T-helper 1 cell treated with Interleukin-12 subunit alpha and Interleukin-12 subunit beta and Interleukin-4 antibody, amounts not matched to agents 30 ng/mL and 1 ng/mL, for 36 hours (primary cell): ENCODE measurements around the gene KCTD15. TPM values are rescaled to one million over a fixed set of nuclear protein-coding genes. Genes with fewer than 3 reads are reported as not detected.
"Not testable (repeated sequence)": the region's sequence is repeated elsewhere in the genome, so short reads cannot be mapped to it uniquely, and the experiment has no call there.

Source experiments
- intact Hi-C: fragments of 100-400 bp; cut with micrococcal nuclease; formaldehyde crosslinking; loops from one replicate; pipeline ENCODE4 v1.15.1; 2024
- total RNA-seq: library from RNA; stranded (reverse); gene quantifications from 2 replicates; pipeline ENCODE4 v1.2.3, GENCODE V29; 2022

The KCTD15 gene
- total RNA-seq, 1 donor from 2014 or later = 4.2 TPM

DNA sequence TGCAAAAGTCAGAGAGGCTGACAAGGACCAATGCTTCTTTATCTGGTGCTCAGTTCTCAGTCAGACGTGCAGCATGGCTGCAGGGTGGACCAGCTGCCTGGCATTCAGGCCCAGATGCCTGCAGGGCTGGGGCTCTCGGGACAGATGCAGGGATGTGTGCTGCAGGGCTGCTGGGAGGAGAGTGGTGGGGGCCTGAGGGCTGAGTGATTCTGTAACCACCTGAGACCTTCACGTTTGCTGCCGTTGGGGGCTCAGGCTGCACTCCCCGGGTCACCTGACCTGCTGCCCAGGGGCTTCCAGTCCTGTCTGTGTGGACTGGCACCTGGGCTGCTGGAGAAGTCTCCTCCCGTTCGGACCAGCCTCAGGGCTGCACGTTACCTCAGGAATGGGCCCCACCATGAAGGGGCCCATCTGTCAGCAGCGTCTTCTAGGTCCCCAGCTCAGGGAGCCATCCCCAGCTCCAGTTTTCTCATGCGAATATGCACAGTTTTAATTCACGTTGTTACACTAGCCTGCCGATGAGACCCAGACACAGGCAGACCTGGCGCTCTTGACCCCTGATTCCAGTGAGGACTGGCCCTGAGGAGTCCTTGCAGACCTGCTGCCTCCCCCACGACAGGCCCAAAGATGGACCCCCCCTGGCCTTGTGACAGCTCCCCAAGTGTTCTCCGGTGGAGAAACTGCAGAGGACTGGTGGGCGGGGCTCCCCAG lies 16.9 kb downstream of the KCTD15 start:
- intact Hi-C loops = no loop called here

DNA sequence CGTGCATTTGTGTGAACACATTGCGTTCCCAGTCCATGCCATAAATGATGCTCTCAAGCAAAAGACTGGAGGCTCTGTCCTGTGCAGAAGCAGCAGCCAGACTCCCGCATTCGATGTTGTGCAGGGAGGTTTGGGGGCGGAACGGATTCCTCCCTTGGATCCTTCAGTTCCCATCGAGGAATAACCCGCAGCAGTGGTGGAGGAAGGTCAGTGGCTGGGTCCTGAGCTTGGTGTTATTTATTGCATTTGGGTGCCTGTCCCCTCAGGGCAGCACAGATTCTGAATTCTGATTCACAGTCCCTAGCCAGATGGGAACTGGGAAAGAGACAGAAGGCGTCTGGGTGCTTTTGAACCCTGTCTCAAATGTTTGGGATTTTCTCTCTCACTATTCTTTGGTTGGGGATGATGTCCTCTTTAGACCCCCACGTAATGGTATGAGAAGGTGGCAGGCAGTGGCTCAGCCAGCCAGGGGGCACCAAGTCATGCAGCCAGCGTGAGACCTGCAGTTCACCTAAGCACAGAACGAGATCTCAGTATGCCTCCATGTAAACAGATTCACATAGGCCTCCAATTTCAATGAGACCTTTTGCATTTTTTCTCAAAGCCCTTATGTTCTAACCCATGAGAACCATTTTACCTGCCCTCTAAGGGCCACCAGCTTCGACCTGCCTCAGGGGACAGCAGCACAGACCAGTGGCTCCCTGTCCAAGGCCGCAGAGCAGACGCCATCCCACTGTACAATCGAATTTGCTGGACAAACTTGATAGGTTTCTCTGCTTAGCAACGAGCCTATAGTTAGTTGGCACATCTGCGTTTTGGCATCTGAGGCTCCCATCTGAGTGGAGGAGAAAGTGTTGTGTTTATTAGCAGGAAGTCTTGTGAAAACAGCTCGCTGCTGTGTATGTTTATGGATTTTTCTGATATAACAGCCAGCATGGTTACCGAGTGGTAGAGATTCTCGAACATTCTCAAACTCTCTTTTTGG lies 17.8 kb downstream of the KCTD15 start:
- intact Hi-C loops = no loop called here

DNA sequence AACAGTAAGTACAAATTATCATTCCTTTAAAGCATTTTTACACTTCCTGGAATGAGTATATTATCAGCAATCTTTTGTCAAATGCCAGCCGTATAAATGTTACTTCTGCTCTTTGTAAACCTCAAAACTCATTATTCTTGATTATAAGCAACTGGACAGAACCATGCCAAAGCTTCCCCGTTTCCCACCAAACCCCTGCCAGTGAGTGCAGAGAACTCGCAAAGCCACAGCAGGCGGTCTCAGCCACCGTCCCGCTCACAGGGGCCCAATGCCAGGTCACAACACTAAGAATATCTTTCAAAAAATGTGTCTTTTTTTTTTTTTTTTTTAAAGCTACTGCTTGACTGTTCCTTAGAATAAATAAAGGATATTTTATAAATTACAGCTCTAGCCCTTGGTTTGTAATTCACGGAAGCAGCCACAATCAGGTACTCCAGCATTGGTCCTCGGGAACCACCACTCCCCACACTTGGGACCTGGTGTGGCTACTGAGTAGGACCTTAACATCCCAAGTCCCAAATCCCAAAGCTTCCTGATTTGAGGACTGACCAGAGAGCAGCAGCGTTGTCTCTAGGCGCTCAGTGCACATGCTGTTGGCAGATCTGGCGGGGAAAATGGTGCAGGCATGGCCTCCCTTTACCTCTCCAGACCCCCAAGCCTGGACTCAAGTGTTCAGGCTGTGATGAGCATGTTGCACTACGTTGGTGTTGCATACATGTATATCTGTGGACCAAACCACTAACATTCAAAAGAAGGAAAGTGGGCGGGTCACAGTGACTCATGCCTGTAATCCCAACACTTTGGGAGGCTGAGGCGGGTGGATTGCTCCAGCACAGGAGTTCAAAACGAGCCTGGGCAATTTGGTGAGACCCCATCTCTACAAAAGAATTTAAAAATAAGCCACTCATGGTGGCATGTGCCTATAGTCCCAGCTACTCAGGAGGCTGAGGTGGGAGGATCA lies 19.0 kb downstream of the KCTD15 start:
- intact Hi-C loops = no loop called here

GRCh38 chr19:33818411-33818810 lies 21.7 kb downstream of the KCTD15 start:
- intact Hi-C loops = no loop called here

- intact Hi-C loops = not testable (repeated sequence)
Observed at GRCh38 chr19:33819078-33819477, 22.4 kb downstream of the KCTD15 start.

DNA sequence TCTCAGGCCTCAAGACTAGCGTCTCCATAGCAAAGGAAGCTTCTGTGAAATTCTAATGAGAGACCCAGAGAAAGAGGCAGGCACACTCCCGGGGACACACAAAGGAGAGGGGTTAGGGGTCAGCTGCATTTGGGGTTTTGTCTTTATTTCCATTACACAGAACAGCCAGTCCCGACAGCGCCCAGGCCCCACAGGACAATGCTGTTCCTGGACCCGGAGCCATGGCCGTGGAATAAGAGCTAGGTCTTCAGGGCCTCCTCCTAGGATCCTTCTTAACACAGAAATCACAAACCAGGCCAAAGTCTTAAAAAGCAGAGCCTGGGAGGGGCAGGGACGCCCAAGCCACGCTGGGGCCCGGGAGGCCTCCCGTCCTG lies 22.8 kb downstream of the KCTD15 start:
- intact Hi-C loops = no loop called here

DNA sequence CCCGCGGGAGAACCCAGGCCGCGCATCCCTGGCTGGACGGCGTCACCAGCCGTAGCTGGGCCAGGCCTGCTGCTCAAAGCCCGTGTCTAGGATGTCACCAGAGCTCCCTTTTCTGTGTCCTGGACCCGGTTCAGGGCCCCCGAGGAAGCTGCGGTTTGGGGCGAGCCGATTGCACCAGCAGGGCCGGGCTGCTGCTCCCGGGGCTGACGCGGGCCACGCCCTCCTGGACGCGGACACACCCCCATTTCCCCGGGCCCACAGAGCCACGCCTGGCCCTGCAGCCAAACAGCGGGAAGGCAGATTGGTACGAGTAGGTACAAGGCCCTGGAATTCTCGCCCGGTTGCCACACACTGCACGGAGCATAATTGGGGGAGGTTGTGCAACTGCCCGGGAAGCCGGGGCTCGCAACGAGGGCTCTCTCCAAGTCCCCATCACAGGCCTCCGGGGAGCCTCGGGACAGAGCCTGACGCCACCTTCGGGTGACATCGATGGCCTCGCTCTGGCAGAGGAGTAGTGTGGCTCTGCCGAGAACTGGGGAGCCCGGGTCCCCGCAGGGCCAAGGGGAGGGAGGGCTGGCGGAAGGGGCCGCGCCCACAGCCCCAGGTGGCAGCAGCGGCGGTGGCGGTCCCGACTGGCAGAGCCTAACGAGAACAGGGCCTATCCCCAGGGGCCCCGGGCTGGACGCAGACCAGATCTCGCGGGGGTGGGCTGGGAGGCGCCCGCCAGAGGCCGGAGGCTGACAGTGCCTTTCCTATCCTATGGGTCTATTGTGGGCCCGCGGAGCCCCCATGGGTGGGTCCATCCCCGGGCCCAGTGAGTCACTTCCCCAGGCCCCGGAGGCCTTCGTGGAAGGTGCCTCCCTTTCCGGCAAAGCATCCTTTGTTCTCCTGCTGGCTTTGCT lies 23.5 kb downstream of the KCTD15 start:
- intact Hi-C loops = loop anchor here (1.0 to 5.0 kb wide), 2 partner anchors 24 to 43 kb away; partner anchors contain the start of gene KCTD15

- intact Hi-C loops = loop anchor here (5.0 kb wide), 1 partner anchor 45 kb away; no protein-coding TSS in a partner anchor
Observed at GRCh38 chr19:33821871-33822270, 25.2 kb downstream of the KCTD15 start.

GRCh38 chr19:33823341-33823740 lies 26.7 kb downstream of the KCTD15 start:
- intact Hi-C loops = loop anchor here (5.0 kb wide), 1 partner anchor 46 kb away; no protein-coding TSS in a partner anchor

GRCh38 chr19:33825556-33825955 lies 28.9 kb downstream of the KCTD15 start:
- intact Hi-C loops = no loop called here

GRCh38 chr19:33826521-33826920 lies 29.9 kb downstream of the KCTD15 start:
- intact Hi-C loops = no loop called here

- intact Hi-C loops = no loop called here
Observed at GRCh38 chr19:33828266-33829075, 31.8 kb downstream of the KCTD15 start.

DNA sequence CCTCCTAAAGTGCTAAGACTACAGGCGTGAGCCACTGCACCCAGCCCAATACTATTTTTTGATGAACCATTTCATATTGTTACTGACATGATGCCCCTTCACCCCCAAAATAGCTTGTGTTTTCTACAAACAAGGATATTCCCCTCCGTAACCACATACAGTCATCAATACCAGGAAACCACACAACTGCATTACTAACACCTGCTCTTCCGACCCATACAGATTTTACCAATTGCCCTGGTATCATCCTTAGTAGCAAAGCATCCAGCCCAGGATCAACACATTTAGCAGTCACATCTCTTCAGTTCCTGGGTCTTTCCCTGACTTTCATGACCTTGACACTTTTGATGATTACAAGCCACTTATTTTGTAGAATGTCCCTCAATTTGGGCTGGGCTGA lies 33.6 kb downstream of the KCTD15 start:
- intact Hi-C loops = no loop called here

DNA sequence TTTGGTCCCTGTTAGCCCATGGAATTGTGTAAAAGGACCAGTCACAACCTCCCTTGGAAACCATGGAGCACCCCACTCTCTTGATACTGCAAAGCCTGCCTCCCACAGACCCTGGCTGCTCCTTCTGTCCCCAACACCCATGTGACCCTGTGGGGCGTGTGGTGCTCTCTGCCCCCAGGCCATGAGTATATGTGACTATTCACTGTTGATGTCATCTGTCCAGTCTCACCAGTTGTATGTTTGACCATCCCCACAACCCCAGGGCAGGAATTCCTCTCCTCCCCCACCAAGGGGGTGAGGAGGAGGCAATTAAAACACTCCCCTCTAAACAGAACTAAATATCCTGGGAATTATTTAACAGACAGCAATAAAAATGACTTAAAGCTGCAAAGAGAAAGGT lies 35.2 kb downstream of the KCTD15 start:
- intact Hi-C loops = no loop called here

DNA sequence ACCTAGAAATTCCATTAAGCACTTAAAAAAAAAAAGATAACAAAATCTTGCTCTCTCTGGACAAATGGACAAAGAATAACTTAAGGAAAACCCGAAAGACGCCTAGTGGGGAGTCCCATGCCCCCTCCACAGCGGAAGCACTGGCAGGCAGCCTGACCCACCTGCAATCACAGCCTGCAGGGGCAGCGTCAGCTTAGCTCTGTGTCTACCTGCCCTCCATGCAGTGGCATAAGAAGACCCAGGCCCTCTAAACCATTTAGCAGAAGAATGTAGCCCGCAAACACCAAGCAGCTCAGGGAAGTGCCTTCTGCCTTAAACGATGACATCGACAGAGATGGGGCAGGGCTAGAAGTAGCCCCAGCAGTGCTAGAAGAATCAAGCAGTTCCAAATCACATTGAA lies 36.0 kb downstream of the KCTD15 start:
- intact Hi-C loops = no loop called here

DNA sequence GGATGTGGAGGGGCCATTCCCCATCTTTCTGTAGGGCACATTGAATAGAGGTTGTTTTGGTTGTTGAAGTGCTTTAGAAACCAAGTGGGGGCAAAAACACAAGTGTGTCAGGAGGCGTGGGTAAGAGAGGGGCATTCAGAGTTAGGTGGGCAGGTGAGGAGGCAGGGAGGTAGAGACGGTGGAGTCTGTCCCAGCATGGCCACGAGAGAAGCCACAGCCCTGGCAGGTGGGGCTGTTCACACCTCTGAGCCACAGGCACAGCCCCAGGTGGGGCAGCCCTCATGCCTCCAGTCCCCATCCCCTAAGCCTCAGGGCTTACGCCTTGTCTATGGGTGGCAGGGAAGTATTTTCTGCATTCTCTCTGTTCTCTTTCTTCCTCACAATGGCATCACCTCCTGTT lies 43.7 kb downstream of the KCTD15 start:
- intact Hi-C loops = no loop called here

GRCh38 chr19:33840783-33841182 lies 44.1 kb downstream of the KCTD15 start:
- intact Hi-C loops = no loop called here

DNA sequence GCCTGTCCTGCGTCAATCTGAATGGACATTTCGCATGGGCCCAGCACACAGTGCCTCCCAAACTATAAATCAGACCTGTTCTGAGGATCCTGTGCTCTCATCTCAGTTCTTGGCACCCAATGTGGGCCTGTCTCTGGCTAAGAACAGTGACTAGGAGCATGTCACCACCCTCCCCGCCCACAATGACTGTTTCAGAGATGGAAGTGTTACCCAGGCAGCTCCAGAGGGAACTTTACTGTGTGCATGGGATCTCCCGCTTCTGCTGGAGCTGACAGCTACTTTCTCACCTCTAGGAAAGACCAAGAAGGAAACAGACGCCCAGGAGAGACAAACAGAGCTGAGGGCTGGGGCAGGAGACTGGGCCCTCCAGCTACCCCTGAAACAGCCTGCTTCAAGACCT lies 45.0 kb downstream of the KCTD15 start:
- intact Hi-C loops = no loop called here

DNA sequence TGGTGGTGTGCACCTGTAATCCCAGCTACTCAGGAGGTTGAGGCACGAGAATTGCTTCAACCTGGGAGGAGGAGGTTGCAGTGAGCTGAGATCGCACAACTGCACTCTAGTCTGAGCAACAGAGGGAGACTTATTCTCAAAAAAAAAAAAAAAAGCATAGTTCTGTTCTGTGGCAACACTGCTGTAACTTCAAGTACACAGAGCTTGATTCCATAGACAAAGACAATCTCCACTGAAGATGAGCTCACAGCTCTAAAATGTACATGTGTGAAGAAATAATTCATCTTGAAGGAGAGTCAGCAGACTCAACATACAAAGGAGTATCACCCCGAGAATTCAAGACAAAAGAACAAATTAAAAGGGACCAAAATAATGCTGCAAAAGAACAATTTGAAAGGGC lies 47.8 kb downstream of the KCTD15 start:
- intact Hi-C loops = no loop called here
